GM06990 (cell line): ENCODE data around the gene PPIP5K2.

ENCODE experiments used
- DNase-seq: peaks from one replicate; pipeline ENCODE4 v3.0.0-alpha.2; 2011; ENCODE audit not compliant: insufficient read length; ENCODE audit errors: extremely low read depth
- H3K27me3 ChIP-seq: replicated peaks from 2 replicates; pipeline ENCODE4 v1.6.0; 2011; ENCODE audit warnings: low read length; ENCODE audit not compliant: control insufficient read depth, insufficient read depth
- H3K36me3 ChIP-seq: 2 replicates; pipeline ENCODE4 v1.5.1; 2011; ENCODE audit warnings: low read length; ENCODE audit not compliant: control insufficient read depth, insufficient read depth
- H3K4me3 ChIP-seq: replicated peaks from 2 replicates; pipeline ENCODE4 v1.5.1; 2011; ENCODE audit warnings: low read depth, mild to moderate bottlenecking, control low read depth, low read length
- CTCF ChIP-seq: IDR thresholded peaks from 2 replicates; pipeline ENCODE4 v1.5.1; 2011; ENCODE audit warnings: low read length, control low read depth, mild to moderate bottlenecking, inconsistent platforms; ENCODE audit not compliant: insufficient read depth, poor library complexity, severe bottlenecking

The PPIP5K2 gene

GRCh38 chr5:103208460-103208859 lies 88.4 kb downstream of the PPIP5K2 start:
- Histone ChIP-seq H3K4me3 (no peak overlapping the region), H3K36me3 (peaks cover 2% of the 10 kb centered on the region; the same call in 1 of the 2 replicates), H3K27me3 (no peaks in the 10 kb centered on the region)
- no peak for TF ChIP-seq CTCF
- DNase-seq: no peak

- no peaks in the 10 kb centered on the region for H3K27me3 ChIP-seq
- DNase-seq: no peak
- TF ChIP-seq CTCF: no peak
- no peak overlapping the region for H3K4me3 ChIP-seq
- peaks cover 2% of the 10 kb centered on the region; the same call in 1 of the 2 replicates for H3K36me3 ChIP-seq
These were observed 89.0 kb downstream of the PPIP5K2 start for GRCh38 chr5:103209065-103209464.

DNA sequence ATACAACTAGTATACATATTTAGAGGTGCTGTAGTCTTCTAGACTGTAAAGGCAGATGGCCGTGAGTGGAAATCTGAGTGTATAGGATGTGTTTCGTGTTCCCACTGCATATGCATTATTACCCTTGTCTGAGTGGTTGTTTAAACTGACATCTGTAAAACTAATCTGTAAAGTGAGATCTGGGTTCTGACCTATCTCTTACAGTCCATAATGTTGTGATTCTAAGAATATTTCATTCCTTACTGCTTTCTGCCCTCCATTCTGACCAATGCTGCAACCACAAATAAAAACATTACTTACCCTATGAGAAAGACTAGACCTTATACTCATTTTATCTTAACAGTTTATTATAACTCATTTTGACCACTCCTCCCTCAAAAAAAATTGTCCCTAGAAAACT lies 90.9 kb downstream of the PPIP5K2 start:
- no peaks in the 10 kb centered on the region for H3K27me3 ChIP-seq
- H3K4me3 ChIP-seq: no peak overlapping the region
- DNase-seq: no peak
- peaks cover 2% of the 10 kb centered on the region; the same call in 1 of the 2 replicates for H3K36me3 ChIP-seq
- no peak for TF ChIP-seq CTCF

DNA sequence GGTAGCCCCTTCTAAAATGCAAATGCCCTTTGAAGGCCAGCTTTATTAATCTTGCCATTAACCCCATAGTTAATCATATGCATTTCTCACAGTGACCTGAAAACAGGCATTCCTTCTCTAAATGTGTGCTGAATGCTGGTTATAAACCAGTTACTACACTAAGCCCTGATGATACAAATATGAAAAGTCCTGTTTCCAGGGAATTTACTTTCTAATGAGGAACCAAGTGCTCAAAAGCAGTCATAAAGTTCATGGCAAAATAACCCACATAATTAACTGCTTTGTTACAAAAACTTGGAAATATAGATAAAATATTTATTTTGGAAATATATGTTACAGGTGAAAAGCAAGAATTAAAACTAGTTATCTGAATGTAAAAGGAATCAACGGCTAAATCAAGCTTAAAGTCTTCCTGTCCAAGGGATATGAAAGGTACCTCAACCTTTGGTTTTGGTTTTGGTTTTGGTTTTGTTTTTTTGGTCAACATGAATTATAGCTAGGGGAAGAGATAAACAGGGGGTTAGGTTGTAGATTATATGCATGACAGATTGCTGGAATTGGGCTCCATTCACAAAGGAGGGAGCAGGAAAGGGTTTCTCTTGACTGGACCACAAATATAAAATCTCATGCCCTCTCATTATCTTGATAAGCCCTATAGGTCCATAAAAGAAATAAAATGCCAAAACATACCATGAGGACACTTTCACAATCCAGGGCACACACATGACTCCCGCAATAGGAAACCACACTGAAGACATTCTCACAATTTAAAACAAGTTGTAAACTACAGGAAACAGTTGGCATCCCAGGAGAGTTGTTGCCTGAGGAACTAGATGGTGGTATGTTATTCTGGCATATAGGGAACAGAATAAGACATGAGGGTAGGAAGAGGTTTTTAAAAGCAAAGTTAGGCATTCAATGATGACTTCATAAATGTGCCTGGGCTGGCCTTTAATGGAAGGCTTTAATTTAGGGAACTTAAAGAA lies 91.8 kb downstream of the PPIP5K2 start:
- DNase-seq: no peak
- no peak for TF ChIP-seq CTCF
- Histone ChIP-seq H3K36me3 (peaks cover under 1% of the 10 kb centered on the region; the same call in 1 of the 2 replicates), H3K4me3 (no peak overlapping the region), H3K27me3 (no peaks in the 10 kb centered on the region)

DNA sequence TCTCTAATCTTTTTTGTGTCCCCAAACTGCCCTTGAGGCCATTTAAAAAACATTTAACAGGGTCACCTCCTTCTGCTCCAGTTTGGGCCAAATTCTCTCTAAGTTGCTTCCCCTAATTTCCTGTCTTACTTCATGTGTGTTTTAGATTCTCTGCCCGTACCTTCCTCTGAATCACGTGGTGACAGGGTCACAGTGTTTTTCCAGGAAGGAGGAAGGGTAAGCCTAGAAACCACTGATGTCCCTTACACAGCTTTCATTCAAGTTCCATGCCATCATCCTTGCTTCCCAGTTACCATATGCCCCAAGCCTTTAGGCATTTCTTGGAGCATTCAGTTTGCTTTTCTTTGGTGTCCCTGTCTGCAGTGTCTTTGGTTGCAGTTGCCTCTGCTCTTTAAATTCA lies 96.0 kb downstream of the PPIP5K2 start:
- Histone ChIP-seq H3K4me3 (no peak overlapping the region), H3K36me3 (no peaks in the 10 kb centered on the region), H3K27me3 (no peaks in the 10 kb centered on the region)
- TF ChIP-seq CTCF: no peak
- no peak for DNase-seq
